Skin of body (tissue), 2 donors: Measurements from ENCODE around the gene GLRX. TPM values are rescaled to one million over a fixed set of nuclear protein-coding genes. Genes with fewer than 3 reads are reported as not detected.
"Not testable (repeated sequence)": the region's sequence is repeated elsewhere in the genome, so short reads cannot be mapped to it uniquely, and the experiment has no call there.

ENCODE experiments used
- DNase-seq: peaks from one replicate; lab custom pipeline; 2025; lab: John Stamatoyannopoulos, UW
- total RNA-seq: library from RNA; depleted of rRNA; stranded (reverse); fragments of >200 nt; gene quantifications from one replicate; pipeline ENCODE4 v1.2.3, GENCODE V29; 2014

Gene GLRX
- total RNA-seq, 1 donor from 2014 or later: 15.5 TPM

DNA sequence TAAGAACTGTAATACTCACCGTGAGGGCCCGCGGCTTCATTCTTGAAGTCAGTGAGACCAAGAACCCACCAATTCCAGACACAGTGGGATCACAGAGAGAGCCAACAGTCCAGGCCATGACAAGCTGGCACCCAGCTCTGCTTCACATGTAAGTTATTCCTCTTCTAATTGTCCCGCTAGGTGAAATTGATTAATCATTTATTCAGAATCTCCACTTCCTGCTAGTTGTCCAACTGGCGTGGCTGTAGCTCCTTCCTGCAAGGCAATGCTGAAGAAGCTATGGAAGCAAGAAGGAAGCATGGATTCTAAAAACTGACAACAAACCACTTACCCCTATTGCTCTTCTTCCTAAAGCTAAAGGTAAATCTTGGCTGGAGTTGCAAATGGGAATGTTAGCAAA is 30.0 kb upstream of the GLRX start:
- no peak for DNase-seq

DNA sequence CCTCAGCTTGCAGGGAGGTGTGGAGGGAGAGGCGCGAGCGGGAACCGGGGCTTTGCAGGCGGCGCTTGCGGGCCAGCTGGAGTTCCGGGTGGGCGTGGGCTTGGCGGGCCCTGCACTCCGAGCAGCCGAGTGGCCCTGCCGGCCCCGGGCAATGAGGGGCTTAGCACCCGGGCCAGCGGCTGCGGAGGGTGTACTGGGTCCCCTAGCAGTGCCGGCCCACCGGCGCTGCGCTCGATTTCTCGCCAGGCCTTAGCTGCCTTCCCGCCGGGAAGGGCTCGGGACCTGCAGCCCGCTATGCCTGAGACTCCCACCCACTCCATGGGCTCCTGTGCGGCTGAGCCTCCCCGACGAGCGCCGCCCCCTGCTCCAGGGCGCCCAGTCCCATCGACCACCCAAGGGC is 28.6 kb upstream of the GLRX start:
- DNase-seq: not testable (repeated sequence)

- DNase-seq: no peak
Observed at GRCh38 chr5:95850391-95850894, 27.9 kb upstream of the GLRX start.

DNA sequence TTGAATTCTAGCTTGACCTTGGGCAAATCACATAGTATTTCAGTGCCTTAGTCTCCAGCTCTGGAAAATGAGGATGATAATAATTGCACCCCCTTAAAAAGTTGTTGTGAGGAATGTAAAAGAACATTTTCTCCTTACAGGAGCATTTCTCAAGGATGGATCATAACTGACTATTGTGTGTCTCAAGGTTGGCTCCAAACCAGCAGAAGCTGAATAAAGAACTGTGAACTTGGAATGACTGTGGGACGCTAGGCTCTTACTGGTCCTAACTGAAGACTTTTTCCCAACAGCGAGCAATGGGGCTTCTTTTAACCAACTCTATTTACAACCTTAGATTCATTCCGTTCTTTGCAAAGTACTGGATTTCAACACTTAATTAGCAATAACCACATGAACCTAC is 26.2 kb upstream of the GLRX start:
- DNase-seq: no peak

DNA sequence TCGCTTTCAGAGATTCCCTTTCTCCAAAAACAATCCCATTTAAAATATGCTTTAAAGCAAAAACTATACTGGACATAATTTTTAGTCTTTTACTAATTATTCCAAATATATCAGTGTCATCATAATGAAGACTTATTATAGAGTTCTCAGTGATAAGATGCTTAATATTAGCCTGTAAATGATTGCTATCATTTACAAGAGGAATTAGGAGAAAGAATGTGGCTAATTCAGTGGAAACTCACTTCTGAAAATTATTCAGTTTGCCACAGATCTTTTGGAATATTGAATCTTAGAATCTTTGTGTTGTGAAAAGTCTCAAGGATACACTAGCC is 24.7 kb upstream of the GLRX start:
- no peak for DNase-seq

- DNase-seq: peak; percentile 69
Observed at GRCh38 chr5:95846554-95847260, 24.2 kb upstream of the GLRX start.

- no peak for DNase-seq
Observed at GRCh38 chr5:95845391-95845790, 22.9 kb upstream of the GLRX start.

GRCh38 chr5:95843733-95844223 is 21.3 kb upstream of the GLRX start:
- no peak for DNase-seq

- no peak for DNase-seq
Observed at GRCh38 chr5:95842854-95843544, 20.5 kb upstream of the GLRX start.

DNA sequence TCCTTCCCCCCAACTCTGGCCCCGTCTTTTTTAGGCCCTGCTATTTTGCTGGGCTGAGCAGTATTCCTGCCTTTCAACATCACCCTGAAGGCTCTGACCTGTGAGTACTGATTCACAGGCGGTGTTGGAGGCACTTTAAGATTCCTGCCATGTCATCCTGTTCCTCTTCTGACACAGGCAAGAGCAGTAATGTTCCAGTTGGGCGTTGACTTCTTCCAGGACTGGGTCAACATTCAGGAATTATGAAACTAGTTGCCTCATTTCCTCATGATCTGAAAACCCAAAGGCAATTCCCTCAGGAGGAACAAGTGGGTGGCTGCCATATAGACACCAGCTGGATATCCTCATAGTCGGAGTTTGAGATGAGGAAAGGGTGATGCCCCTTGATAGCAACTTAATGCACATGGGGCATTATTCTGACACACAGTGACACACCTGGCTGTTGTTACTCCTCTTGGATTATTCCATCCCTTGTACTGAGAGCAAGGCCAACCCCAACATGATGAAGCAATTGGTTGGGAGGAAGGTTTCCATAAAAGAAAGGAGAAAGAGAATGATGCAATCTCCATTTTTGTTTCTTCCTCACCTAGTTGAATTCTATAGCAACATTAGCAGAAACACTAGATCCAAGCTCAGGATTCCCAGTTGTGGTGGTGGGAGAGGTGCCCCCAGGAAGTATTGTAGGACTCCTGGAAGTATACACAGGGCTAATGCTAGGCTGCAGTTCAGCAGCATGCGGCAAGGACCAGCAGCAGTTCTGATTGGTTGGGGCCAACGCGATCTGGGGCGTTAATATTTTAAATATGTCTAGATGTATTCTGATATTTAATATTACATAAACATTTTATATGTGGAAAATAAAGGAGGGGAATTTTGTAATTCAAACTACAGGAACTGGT is 19.6 kb upstream of the GLRX start:
- DNase-seq: no peak

GRCh38 chr5:95840956-95841705 is 18.6 kb upstream of the GLRX start:
- no peak for DNase-seq

DNA sequence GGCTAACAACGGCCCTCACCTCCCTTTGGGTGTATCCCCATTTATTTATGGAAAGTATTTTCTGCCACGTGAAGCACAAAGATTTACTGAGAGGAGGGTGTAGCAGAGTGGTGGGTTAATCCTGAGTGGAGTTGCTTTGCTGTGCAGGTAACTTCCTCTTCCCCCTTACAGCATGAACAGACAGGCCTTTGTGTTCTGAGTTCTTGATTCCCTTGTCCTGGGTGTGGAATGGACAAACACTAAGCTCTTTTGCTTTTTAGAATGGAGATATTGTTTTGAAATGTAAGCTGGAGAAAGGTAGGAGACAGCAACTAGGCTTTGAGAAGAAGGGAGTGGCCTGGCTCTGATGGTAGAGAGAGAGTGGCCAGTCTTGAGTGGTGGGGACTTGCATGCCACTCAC is 17.1 kb upstream of the GLRX start:
- no peak for DNase-seq

DNA sequence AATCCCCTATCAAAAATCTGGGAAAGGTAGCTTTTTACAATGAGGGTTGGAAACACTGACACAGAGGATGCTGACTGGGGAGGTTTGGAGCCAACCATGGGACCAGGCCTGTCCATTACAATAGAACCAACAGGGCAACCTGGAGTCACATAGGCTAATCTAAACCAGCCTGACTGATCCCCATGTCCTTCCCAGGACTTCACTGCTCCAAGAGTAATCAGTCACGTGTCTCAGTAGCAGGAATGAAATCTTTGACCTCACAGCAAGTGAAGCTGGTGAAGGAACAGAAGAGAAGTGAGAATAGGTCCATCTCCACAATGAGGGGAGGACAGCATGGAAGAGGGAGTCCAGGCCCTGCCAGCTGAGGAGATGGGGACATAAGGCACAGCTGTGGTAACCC is 16.0 kb upstream of the GLRX start:
- DNase-seq: no peak

- no peak for DNase-seq
Observed at GRCh38 chr5:95838001-95838520, 15.5 kb upstream of the GLRX start.

- DNase-seq: no peak
Observed at GRCh38 chr5:95837492-95837891, 15.0 kb upstream of the GLRX start.

GRCh38 chr5:95836971-95837370 is 14.4 kb upstream of the GLRX start:
- DNase-seq: not testable (repeated sequence)

DNA sequence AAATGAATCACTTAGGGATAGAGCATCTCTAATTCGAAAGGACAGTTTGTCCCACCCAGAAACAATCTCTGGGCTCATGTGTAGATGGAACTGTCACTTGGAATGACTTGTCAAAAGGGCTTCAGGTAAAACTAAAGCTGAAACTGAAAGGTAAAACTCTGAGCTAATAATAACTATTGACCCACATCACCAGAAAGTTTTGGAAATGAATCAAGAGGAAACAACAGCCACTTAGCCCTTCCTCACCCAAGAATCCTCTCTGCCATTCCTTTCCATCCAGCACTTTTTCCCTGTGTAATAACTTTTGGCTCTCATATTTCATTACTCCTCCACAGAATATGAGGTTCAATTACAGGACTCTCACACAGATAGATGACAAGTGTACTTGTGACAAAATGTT is 14.0 kb upstream of the GLRX start:
- DNase-seq: no peak

DNA sequence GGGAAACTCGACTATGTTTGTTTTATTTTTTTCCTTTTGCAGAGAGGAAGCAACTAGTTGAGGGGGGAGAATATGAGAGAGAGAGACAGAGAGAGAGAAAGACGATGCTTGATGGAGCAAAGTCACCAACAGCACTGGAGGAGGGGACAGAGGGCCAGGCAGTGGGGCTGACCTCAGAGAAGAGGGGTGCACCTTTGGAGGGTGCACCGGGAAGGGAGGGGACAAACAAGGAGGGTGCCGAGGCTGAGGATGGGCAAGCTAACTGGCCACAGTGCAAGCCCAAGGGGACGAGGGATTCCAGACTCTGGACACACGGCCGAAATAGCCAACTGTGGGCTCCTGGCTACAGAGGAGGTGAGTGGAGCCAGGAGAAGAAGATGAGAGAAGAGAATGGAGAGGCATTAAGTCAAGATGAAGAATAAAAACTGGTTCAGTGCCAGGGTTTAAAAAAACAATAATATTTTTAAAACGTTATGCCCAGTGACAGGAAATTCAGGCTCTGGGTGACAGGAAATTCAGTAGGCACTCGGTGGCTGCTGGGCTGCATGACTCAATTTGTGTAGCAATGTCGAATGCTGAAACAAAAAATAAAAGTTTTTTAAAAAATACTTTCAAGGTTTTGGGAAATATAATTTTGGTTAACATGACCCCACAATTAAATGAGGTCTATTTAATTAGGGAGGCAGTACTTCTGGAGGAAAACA is 13.3 kb upstream of the GLRX start:
- DNase-seq: no peak

GRCh38 chr5:95832664-95833063 is 10.1 kb upstream of the GLRX start:
- DNase-seq: no peak

- DNase-seq: no peak
Observed at GRCh38 chr5:95830226-95830625, 7.7 kb upstream of the GLRX start.
